Measurements from ENCODE around the gene SLC4A1AP. TPM values are rescaled to one million over a fixed set of nuclear protein-coding genes. Genes with fewer than 3 reads are reported as not detected.
A peak's percentile ranks its signal among the peaks of the same experiment; 100 is the strongest.

Gene SLC4A1AP
- total RNA-seq, 1 experiment from 2014 or later: 27.8 TPM

DNA sequence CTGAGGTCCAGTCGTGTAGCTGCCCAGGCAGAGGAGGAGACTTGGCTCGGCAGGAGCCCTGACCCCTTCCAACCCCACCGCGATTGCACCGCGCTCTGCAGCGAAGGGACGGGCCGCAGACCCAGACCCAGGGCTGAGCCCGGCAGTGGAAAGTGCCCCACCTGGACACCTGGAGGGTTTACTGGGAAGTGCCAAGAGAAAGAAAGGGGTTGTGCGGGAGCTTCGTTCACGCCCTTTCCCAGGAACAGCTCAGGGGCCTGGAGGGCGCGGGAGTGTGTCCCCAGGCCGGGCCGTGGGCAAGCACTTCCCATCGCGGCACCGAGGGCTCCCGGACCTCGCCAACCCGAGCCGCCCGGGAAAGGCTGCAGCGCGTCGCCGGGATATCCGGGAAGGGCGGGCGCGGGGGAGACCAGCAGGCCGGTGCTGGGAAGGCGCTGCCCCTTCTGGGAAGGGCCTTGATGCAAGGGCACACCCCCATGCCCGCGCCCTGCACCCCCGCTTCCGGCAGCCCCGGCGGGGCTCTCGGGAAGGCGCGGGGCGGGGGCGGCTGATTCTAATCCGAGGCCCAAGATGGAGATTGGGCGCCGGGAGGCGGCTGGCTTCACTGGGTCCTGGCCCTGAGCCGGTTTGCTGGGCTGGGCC is 71.7 kb downstream of the SLC4A1AP start:
- Mint-ChIP-seq H3K4me1 (ENCODE audit: low read depth, unreplicated experiment) (peaks cover 44% of the 10 kb centered on the region), H3K27ac (ENCODE audit: unreplicated experiment) (peak overlapping the region; percentile 10), H3K9me3 (ENCODE audit: low read depth, unreplicated experiment) (no peaks in the 10 kb centered on the region), H3K27me3 (ENCODE audit: unreplicated experiment) (no peaks in the 10 kb centered on the region), H3K36me3 (ENCODE audit: insufficient read depth, unreplicated experiment) (no peaks in the 10 kb centered on the region), H3K4me3 (ENCODE audit: low read depth, unreplicated experiment) (peak overlapping the region; percentile 60)
- BruUV-seq (replicated peaks): TSS peak; percentile 98
- TF ChIP-seq, protein P1, sequence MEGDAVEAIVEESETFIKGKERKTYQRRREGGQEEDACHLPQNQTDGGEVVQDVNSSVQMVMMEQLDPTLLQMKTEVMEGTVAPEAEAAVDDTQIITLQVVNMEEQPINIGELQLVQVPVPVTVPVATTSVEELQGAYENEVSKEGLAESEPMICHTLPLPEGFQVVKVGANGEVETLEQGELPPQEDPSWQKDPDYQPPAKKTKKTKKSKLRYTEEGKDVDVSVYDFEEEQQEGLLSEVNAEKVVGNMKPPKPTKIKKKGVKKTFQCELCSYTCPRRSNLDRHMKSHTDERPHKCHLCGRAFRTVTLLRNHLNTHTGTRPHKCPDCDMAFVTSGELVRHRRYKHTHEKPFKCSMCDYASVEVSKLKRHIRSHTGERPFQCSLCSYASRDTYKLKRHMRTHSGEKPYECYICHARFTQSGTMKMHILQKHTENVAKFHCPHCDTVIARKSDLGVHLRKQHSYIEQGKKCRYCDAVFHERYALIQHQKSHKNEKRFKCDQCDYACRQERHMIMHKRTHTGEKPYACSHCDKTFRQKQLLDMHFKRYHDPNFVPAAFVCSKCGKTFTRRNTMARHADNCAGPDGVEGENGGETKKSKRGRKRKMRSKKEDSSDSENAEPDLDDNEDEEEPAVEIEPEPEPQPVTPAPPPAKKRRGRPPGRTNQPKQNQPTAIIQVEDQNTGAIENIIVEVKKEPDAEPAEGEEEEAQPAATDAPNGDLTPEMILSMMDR (IDR thresholded peaks at IDR 0.05; ENCODE audit: unreplicated experiment): no peak
- CTCF ChIA-PET: interaction anchor here (0.6 kb wide), 1 partner anchor 8 kb away, joined by 4 read pairs; no protein-coding TSS in a partner anchor
- intact Hi-C loops (cut with micrococcal nuclease; ENCODE audit: unreplicated experiment): no loop called here
- peak; percentile 81 for DNase-seq

DNA sequence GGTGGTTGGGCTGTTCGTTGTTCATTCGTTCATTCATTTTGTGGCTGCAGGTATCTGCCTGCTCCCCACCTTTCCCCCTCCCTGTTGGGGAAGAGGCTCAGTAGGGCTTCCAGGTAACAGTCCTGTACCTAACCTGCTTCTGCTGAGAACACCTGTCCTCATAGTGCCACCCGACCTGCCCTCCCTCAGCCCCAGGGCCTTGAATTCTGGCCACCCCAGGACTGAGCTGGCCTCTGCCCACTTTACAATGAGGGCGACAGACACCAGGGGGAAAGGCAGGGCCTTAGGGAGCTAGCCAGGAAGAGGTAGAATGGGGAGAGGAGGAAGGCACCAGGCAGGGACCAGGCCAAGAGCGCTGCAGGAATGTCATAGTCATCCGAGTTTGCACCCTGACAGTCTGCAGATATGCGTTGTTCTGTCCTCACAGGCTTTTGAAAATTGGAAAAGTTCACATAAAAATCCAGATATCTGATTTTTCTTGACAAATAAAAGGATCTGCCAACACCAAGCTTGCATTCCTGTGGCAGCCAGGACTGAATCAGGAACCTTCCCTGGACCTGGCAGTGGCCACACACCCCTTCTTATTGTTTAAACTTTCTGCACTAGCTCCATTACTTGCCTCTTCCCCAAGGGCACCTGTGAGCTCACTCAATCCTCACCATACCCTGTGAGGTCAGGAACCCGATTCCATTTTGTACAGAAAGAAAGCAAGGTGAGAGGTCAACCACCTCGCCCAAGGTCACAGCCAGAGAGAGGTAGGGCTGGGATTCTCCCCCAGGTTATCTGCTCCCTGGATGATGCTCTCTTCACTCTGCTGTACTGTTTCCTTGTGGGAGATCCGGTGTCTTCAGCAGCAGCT is 72.6 kb downstream of the SLC4A1AP start:
- H3K4me3 Mint-ChIP-seq (ENCODE audit: low read depth, unreplicated experiment): no peak overlapping the region
- no peaks in the 10 kb centered on the region for H3K9me3 Mint-ChIP-seq (ENCODE audit: low read depth, unreplicated experiment)
- H3K4me1 Mint-ChIP-seq (ENCODE audit: low read depth, unreplicated experiment): peaks cover 35% of the 10 kb centered on the region
- DNase-seq: no peak
- CTCF ChIA-PET: interaction anchor here (0.8 to 1.1 kb wide), 2 partner anchors 17 to 30 kb away, joined by 3 read pairs; no protein-coding TSS in a partner anchor
- TSS peak; percentile 85 for BruUV-seq (replicated peaks)
- TF ChIP-seq, protein P1 (IDR thresholded peaks at IDR 0.05; ENCODE audit: unreplicated experiment): no peak
- H3K36me3 Mint-ChIP-seq (ENCODE audit: insufficient read depth, unreplicated experiment): no peaks in the 10 kb centered on the region
- no peaks in the 10 kb centered on the region for H3K27me3 Mint-ChIP-seq (ENCODE audit: unreplicated experiment)
- H3K27ac Mint-ChIP-seq (ENCODE audit: unreplicated experiment): no peak overlapping the region
- intact Hi-C loops (cut with micrococcal nuclease; ENCODE audit: unreplicated experiment): no loop called here

DNA sequence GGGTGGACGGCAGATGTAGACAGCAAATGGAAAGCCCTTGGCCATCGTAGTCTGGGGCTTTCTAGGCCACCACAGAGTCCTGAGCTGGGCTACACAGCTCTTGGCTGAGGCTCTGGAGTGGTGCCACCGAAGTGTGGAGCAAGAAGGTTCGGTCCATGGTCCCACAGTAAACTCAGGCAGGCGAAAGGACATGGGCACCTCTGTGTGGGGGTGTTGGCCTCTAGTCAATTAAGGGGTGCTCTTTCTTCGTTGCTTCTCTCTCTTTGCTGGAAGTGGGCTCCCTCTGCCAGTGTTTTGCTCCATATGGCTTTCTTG is 73.2 kb downstream of the SLC4A1AP start:
- DNase-seq: no peak
- H3K9me3 Mint-ChIP-seq (ENCODE audit: low read depth, unreplicated experiment): no peaks in the 10 kb centered on the region
- CTCF ChIA-PET: interaction anchor here (0.7 to 1.1 kb wide), 3 partner anchors 15 to 31 kb away, joined by 3 read pairs; no protein-coding TSS in a partner anchor
- intact Hi-C loops (cut with micrococcal nuclease; ENCODE audit: unreplicated experiment): no loop called here
- H3K27ac Mint-ChIP-seq (ENCODE audit: unreplicated experiment): no peak overlapping the region
- TF ChIP-seq, protein P1 (IDR thresholded peaks at IDR 0.05; ENCODE audit: unreplicated experiment): no peak
- H3K36me3 Mint-ChIP-seq (ENCODE audit: insufficient read depth, unreplicated experiment): no peaks in the 10 kb centered on the region
- peaks cover 32% of the 10 kb centered on the region for H3K4me1 Mint-ChIP-seq (ENCODE audit: low read depth, unreplicated experiment)
- H3K27me3 Mint-ChIP-seq (ENCODE audit: unreplicated experiment): no peaks in the 10 kb centered on the region
- no peak overlapping the region for H3K4me3 Mint-ChIP-seq (ENCODE audit: low read depth, unreplicated experiment)
- BruUV-seq (replicated peaks): no TSS peak

GRCh38 chr2:27737676-27738348 is 74.1 kb downstream of the SLC4A1AP start:
- BruUV-seq (replicated peaks): no TSS peak
- no peak overlapping the region for H3K4me3 Mint-ChIP-seq (ENCODE audit: low read depth, unreplicated experiment)
- H3K9me3 Mint-ChIP-seq (ENCODE audit: low read depth, unreplicated experiment): no peaks in the 10 kb centered on the region
- H3K4me1 Mint-ChIP-seq (ENCODE audit: low read depth, unreplicated experiment): peaks cover 32% of the 10 kb centered on the region
- H3K36me3 Mint-ChIP-seq (ENCODE audit: insufficient read depth, unreplicated experiment): no peaks in the 10 kb centered on the region
- intact Hi-C loops (cut with micrococcal nuclease; ENCODE audit: unreplicated experiment): no loop called here
- TF ChIP-seq, protein P1 (IDR thresholded peaks at IDR 0.05; ENCODE audit: unreplicated experiment): no peak
- H3K27ac Mint-ChIP-seq (ENCODE audit: unreplicated experiment): peak overlapping the region; percentile 53
- H3K27me3 Mint-ChIP-seq (ENCODE audit: unreplicated experiment): no peaks in the 10 kb centered on the region
- CTCF ChIA-PET: interaction anchor here (1.0 kb wide), 1 partner anchor 15 kb away, joined by 4 read pairs; no protein-coding TSS in a partner anchor
- DNase-seq: no peak

Data from Calu3 (cell line).